ENCODE measurements around the gene BARHL2.

- TF ChIP-seq, protein P1, sequence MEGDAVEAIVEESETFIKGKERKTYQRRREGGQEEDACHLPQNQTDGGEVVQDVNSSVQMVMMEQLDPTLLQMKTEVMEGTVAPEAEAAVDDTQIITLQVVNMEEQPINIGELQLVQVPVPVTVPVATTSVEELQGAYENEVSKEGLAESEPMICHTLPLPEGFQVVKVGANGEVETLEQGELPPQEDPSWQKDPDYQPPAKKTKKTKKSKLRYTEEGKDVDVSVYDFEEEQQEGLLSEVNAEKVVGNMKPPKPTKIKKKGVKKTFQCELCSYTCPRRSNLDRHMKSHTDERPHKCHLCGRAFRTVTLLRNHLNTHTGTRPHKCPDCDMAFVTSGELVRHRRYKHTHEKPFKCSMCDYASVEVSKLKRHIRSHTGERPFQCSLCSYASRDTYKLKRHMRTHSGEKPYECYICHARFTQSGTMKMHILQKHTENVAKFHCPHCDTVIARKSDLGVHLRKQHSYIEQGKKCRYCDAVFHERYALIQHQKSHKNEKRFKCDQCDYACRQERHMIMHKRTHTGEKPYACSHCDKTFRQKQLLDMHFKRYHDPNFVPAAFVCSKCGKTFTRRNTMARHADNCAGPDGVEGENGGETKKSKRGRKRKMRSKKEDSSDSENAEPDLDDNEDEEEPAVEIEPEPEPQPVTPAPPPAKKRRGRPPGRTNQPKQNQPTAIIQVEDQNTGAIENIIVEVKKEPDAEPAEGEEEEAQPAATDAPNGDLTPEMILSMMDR (IDR thresholded peaks at IDR 0.05), result no peak
- no peak for TF ChIP-seq POLR2A (IDR thresholded peaks at IDR 0.05)
Measured at GRCh38 chr1:90725657-90726424, 8.7 kb upstream of the BARHL2 start.
